ENCODE data around the gene RHBDL1. TPM values are rescaled to one million over a fixed set of nuclear protein-coding genes. Genes with fewer than 3 reads are reported as not detected.

The RHBDL1 gene
- total and polyA plus RNA-seq, 9 of the 15 experiments (the other 6 are each of a cell fraction or from before 2014, with no cell fraction given), result 0.03 to 5.6 (median 1.3) TPM; not detected in 1

DNA sequence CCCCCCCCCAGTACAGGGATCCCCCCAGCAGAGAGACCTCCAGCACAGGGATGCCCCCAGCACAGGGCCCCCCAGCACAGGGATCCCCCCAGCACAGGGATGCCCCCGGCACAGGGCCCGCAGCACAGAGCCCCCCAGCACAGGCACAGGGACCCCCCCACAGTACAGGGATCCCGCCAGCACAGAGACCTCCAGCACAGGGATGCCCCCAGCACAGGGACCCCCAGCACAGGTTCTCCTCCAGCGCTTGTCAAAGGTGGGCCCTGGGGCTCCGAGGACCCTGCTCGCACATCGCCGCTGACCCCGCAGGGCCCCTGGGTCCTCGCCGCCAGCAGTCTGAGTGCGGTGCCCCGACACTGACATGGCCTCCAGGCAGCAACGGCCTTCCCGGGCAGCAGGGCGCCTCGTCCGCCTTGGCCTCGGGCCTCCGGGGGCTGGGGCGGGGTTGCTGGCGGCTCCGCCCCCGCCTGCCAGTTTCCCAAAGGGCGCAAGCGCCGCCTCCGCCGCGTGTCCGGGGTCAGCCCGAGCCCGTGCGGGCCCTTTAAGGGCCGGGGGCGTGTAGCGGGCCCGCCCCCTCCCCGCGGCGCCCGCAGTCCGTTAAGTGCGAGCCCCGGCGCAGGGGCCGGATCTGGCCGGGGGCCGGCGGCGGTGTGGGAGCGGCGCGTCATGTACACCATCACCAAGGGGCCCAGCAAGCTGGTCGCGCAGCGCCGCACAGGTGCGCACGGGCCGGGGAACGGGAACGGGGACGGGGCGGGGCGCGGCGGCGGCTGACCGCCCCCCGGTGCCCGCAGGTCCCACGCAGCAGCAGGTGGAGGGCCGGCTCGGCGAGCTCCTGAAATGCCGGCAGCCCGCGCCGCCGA lies 33.9 kb upstream of the RHBDL1 start, which contains the start of gene MCRIP2 (continued):
- no peak; the same call in 1 of the 2 replicates for TF ChIP-seq EP300 (IDR thresholded peaks at IDR 0.05; ENCODE audit: low read length)
- no peak for TF ChIP-seq RBM14 (IDR thresholded peaks at IDR 0.05; ENCODE audit: borderline replicate concordance, insufficient read depth, low read depth, low read length)
- TF ChIP-seq TEAD2 (tag; IDR thresholded peaks at IDR 0.05), result no peak
- no peak for TF ChIP-seq HDAC3 (IDR thresholded peaks at IDR 0.05; ENCODE audit: borderline replicate concordance, partially characterized antibody)
- no peak for TF ChIP-seq TGIF2 (CRISPR knock-in tag; IDR thresholded peaks at IDR 0.05)
- TF ChIP-seq, protein P1, sequence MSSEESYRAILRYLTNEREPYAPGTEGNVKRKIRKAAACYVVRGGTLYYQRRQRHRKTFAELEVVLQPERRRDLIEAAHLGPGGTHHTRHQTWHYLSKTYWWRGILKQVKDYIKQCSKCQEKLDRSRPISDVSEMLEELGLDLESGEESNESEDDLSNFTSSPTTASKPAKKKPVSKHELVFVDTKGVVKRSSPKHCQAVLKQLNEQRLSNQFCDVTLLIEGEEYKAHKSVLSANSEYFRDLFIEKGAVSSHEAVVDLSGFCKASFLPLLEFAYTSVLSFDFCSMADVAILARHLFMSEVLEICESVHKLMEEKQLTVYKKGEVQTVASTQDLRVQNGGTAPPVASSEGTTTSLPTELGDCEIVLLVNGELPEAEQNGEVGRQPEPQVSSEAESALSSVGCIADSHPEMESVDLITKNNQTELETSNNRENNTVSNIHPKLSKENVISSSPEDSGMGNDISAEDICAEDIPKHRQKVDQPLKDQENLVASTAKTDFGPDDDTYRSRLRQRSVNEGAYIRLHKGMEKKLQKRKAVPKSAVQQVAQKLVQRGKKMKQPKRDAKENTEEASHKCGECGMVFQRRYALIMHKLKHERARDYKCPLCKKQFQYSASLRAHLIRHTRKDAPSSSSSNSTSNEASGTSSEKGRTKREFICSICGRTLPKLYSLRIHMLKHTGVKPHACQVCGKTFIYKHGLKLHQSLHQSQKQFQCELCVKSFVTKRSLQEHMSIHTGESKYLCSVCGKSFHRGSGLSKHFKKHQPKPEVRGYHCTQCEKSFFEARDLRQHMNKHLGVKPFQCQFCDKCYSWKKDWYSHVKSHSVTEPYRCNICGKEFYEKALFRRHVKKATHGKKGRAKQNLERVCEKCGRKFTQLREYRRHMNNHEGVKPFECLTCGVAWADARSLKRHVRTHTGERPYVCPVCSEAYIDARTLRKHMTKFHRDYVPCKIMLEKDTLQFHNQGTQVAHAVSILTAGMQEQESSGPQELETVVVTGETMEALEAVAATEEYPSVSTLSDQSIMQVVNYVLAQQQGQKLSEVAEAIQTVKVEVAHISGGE (CRISPR knock-in tag; IDR thresholded peaks at IDR 0.05), result no peak; a peak in 2 of 6 replicates
- TF ChIP-seq, protein P2, sequence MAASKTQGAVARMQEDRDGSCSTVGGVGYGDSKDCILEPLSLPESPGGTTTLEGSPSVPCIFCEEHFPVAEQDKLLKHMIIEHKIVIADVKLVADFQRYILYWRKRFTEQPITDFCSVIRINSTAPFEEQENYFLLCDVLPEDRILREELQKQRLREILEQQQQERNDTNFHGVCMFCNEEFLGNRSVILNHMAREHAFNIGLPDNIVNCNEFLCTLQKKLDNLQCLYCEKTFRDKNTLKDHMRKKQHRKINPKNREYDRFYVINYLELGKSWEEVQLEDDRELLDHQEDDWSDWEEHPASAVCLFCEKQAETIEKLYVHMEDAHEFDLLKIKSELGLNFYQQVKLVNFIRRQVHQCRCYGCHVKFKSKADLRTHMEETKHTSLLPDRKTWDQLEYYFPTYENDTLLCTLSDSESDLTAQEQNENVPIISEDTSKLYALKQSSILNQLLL (CRISPR knock-in tag; IDR thresholded peaks at IDR 0.05; ENCODE audit: borderline replicate concordance), result no peak
- TF ChIP-seq ZNF146 (CRISPR knock-in tag; IDR thresholded peaks at IDR 0.05; ENCODE audit: unreplicated experiment), result no peak
- TF ChIP-seq DNMT1 (IDR thresholded peaks at IDR 0.05), result no peak
- TF ChIP-seq CCAR2 (IDR thresholded peaks at IDR 0.05; ENCODE audit: low read depth, low read length), result no peak
- no peak for TF ChIP-seq BRCA1 (IDR thresholded peaks at IDR 0.05)
- no peak for TF ChIP-seq BRCA1 (CRISPR knock-in tag; IDR thresholded peaks at IDR 0.05)
- TF ChIP-seq HMG20A (CRISPR knock-in tag; conservative IDR thresholded peaks at IDR 0.05), result no peak
- TF ChIP-seq, protein P3, sequence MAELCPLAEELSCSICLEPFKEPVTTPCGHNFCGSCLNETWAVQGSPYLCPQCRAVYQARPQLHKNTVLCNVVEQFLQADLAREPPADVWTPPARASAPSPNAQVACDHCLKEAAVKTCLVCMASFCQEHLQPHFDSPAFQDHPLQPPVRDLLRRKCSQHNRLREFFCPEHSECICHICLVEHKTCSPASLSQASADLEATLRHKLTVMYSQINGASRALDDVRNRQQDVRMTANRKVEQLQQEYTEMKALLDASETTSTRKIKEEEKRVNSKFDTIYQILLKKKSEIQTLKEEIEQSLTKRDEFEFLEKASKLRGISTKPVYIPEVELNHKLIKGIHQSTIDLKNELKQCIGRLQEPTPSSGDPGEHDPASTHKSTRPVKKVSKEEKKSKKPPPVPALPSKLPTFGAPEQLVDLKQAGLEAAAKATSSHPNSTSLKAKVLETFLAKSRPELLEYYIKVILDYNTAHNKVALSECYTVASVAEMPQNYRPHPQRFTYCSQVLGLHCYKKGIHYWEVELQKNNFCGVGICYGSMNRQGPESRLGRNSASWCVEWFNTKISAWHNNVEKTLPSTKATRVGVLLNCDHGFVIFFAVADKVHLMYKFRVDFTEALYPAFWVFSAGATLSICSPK (IDR thresholded peaks at IDR 0.05; ENCODE audit: borderline replicate concordance), result no peak
- TF ChIP-seq ZSCAN32 (CRISPR knock-in tag; IDR thresholded peaks at IDR 0.05), result no peak
- TF ChIP-seq BRF1 (IDR thresholded peaks at IDR 0.05; ENCODE audit: borderline replicate concordance, extremely low read depth, insufficient read length), result no peak
- no peak for TF ChIP-seq CHD1 (IDR thresholded peaks at IDR 0.05; ENCODE audit: low read length)
- peak; percentile 80 for TF ChIP-seq POLR2A (conservative IDR thresholded peaks at IDR 0.05)
- peak; percentile 27 for TF ChIP-seq U2AF1 (optimal IDR thresholded peaks at IDR 0.05; ENCODE audit: low read depth, low read length)
- TF ChIP-seq ETV1 (tag; conservative IDR thresholded peaks at IDR 0.05; ENCODE audit: low read depth), result no peak

Measured in K562 (cell line).